ENCODE data around the gene TRIML1.

DNA sequence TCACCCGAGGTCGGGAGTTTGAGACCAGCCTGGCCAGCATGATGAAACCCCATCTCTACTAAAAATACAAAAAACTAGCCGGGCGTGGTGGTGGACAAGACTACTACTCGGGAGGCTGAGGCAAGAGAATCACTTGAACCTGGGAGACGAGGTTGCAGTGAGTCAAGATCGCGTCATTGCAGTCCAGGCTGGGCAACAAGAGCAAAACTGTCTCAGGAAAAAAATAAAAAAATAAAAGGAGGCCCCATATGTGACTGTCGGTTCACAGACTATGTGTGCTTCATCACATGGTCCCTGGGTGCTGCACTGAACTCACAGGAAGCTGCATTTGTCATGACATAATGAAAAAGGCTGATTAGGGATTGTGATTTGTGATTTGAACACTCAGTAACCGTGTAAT, 6.4 kb downstream of the TRIML1 start:
- no peak for TF ChIP-seq EZH2 (IDR thresholded peaks at IDR 0.05; ENCODE audit: borderline replicate concordance)
- TF ChIP-seq, protein P1, sequence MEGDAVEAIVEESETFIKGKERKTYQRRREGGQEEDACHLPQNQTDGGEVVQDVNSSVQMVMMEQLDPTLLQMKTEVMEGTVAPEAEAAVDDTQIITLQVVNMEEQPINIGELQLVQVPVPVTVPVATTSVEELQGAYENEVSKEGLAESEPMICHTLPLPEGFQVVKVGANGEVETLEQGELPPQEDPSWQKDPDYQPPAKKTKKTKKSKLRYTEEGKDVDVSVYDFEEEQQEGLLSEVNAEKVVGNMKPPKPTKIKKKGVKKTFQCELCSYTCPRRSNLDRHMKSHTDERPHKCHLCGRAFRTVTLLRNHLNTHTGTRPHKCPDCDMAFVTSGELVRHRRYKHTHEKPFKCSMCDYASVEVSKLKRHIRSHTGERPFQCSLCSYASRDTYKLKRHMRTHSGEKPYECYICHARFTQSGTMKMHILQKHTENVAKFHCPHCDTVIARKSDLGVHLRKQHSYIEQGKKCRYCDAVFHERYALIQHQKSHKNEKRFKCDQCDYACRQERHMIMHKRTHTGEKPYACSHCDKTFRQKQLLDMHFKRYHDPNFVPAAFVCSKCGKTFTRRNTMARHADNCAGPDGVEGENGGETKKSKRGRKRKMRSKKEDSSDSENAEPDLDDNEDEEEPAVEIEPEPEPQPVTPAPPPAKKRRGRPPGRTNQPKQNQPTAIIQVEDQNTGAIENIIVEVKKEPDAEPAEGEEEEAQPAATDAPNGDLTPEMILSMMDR (IDR thresholded peaks at IDR 0.05; ENCODE audit: poor library complexity), result no peak
- TF ChIP-seq EZH2phosphoT487 (IDR thresholded peaks at IDR 0.05; ENCODE audit: low read depth, severe bottlenecking, unreplicated experiment), result no peak

Data from hepatocyte (in vitro differentiated cells).